BE2C (cell line): ENCODE data around the gene GET4.

Source experiments
- DNase-seq: peaks from one replicate; pipeline ENCODE4 v3.0.0-alpha.2; 2020
- H3K27me3 ChIP-seq: fragments of 250-450 bp; sonication (Bioruptor Pico); 2 replicates; pipeline ENCODE4 v1.5.1; 2020; ENCODE audit warnings: mild to moderate bottlenecking
- H3K36me3 ChIP-seq: fragments of 250-450 bp; sonication (Bioruptor Pico); 2 replicates; pipeline ENCODE4 v1.5.1; 2020; ENCODE audit warnings: mild to moderate bottlenecking
- H3K4me1 ChIP-seq: fragments of 250-450 bp; sonication (Bioruptor Pico); 2 replicates; pipeline ENCODE4 v1.5.1; 2020
- H3K4me3 ChIP-seq: 2 replicates; pipeline ENCODE4 v1.5.1; 2011; ENCODE audit warnings: low read depth, low read length
- H3K9me3 ChIP-seq: fragments of 250-450 bp; sonication (Bioruptor Pico); 2 replicates; pipeline ENCODE4 v1.5.1; 2020
- TF ChIP-seq, protein P1 (sequence below): IDR thresholded peaks from 2 replicates; pipeline ENCODE4 v1.5.1; 2012; ENCODE audit warnings: mild to moderate bottlenecking, low read depth, low read length

GET4 gene

GRCh38 chr7:856444-857095 lies 19.8 kb upstream of the GET4 start:
- DNase-seq, result no peak
- peaks cover 79% of the 10 kb centered on the region for H3K36me3 ChIP-seq
- H3K27me3 ChIP-seq, result no peaks in the 10 kb centered on the region
- H3K9me3 ChIP-seq, result no peaks in the 10 kb centered on the region
- H3K4me3 ChIP-seq, result no peak overlapping the region
- TF ChIP-seq, protein P1, sequence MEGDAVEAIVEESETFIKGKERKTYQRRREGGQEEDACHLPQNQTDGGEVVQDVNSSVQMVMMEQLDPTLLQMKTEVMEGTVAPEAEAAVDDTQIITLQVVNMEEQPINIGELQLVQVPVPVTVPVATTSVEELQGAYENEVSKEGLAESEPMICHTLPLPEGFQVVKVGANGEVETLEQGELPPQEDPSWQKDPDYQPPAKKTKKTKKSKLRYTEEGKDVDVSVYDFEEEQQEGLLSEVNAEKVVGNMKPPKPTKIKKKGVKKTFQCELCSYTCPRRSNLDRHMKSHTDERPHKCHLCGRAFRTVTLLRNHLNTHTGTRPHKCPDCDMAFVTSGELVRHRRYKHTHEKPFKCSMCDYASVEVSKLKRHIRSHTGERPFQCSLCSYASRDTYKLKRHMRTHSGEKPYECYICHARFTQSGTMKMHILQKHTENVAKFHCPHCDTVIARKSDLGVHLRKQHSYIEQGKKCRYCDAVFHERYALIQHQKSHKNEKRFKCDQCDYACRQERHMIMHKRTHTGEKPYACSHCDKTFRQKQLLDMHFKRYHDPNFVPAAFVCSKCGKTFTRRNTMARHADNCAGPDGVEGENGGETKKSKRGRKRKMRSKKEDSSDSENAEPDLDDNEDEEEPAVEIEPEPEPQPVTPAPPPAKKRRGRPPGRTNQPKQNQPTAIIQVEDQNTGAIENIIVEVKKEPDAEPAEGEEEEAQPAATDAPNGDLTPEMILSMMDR, result no peak
- H3K4me1 ChIP-seq, result no peaks in the 10 kb centered on the region

DNA sequence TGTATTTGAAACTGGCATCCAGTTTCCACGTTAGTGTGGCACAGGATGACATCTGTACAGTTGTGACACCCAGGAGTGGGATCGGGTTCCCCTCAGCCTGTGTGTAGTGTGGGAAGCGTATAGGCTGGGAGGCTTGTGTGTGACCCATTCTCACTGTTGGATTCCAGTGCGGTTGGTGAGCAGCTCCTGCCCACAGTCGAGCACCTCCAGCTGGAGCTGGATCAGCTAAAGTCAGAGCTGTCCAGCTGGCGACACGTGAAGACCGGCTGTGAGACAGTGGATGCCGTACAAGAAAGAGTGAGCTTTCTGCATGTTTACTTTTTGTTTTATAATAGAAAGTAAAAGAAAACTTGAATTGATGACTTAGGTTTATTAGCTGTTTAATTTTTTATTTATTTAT lies 18.7 kb upstream of the GET4 start:
- Histone ChIP-seq H3K4me3 (no peak overlapping the region), H3K4me1 (no peaks in the 10 kb centered on the region), H3K27me3 (no peaks in the 10 kb centered on the region), H3K9me3 (no peaks in the 10 kb centered on the region), H3K36me3 (peaks cover 80% of the 10 kb centered on the region)
- no peak for DNase-seq
- TF ChIP-seq, protein P1, result no peak

DNA sequence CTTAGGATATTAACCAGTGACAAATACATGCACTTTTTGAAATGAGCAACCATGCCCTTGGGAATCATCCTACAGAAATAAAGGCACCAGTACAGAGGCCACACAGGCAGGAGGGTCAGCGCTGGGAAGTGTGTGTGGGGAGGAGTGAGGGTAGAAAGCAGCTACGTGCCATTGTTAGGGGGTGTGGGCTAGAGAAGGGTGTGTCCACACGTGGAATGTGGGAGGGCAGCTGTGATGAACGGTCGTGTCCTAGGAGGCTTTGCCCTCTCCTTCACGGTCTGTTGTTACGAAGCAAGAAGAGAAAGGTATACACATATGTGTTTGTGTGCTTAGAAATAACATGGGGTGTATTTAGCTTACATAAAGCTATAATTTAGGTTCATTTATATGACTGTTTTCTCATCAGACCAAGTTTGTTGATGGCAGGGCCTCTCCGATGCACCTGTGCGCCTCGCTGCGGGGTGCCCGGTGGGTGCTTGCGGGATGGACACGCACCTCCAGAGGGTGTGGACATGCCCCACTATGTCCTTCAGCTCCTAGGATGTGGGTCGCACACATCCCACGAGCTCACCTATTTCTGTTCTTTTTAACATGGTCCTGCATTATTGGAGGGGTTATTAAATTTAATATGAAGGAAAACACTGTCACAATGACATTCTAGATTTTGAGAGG lies 16.9 kb upstream of the GET4 start:
- no peaks in the 10 kb centered on the region for H3K4me1 ChIP-seq
- peaks cover 66% of the 10 kb centered on the region for H3K36me3 ChIP-seq
- no peaks in the 10 kb centered on the region for H3K9me3 ChIP-seq
- no peak overlapping the region for H3K4me3 ChIP-seq
- no peak for DNase-seq
- TF ChIP-seq, protein P1, result no peak
- no peaks in the 10 kb centered on the region for H3K27me3 ChIP-seq

GRCh38 chr7:860149-860548 lies 16.2 kb upstream of the GET4 start:
- Histone ChIP-seq H3K9me3 (no peaks in the 10 kb centered on the region), H3K36me3 (peaks cover 67% of the 10 kb centered on the region), H3K27me3 (no peaks in the 10 kb centered on the region), H3K4me1 (no peaks in the 10 kb centered on the region), H3K4me3 (no peak overlapping the region)
- DNase-seq, result no peak
- TF ChIP-seq, protein P1, result no peak

DNA sequence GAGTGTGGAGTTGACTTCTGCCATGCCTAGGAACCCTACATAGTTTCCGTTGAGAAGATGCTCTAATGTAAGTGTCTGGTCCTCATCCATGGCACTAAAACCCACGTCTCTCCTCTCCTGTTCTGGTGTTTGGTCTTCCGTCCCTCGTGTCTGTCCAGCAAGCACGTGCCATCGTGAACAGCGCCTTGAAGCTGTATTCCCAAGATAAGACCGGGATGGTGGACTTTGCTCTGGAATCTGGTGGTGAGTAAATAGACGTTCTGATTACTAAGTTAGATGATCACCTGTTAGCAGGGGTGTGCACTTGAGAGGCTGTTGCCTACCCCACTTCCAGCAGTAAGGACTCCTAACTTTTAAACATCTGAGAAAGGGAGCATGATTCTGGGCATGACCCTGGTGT lies 15.1 kb upstream of the GET4 start:
- H3K4me1 ChIP-seq, result no peaks in the 10 kb centered on the region
- no peaks in the 10 kb centered on the region for H3K27me3 ChIP-seq
- H3K36me3 ChIP-seq, result peaks cover 67% of the 10 kb centered on the region
- TF ChIP-seq, protein P1, result no peak
- H3K9me3 ChIP-seq, result no peaks in the 10 kb centered on the region
- DNase-seq, result no peak
- H3K4me3 ChIP-seq, result no peak overlapping the region

DNA sequence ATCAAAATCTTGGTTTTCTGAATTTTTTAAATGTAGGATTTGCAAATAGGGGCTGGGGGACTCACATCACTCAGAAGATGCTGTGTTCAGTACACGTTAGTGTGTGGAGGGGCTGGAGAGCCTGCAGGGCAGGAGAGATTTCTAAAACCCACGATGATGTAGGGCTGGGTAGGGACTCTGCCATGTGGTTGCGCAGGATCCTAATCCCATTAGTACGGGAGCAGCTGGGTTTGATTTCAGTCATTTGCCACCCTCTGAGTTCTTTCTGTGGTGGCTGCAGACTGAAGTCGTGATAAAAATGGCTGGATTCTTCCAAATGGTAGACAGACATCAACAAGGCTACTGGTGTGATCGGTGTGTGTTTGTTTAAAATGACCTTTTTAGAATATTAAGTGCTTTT lies 14.2 kb upstream of the GET4 start:
- Histone ChIP-seq H3K4me1 (no peaks in the 10 kb centered on the region), H3K36me3 (peaks cover 69% of the 10 kb centered on the region), H3K27me3 (no peaks in the 10 kb centered on the region), H3K4me3 (no peak overlapping the region), H3K9me3 (no peaks in the 10 kb centered on the region)
- TF ChIP-seq, protein P1, result no peak
- DNase-seq, result no peak
